Measurements from ENCODE around the gene RAD51B.

Gene RAD51B

DNA sequence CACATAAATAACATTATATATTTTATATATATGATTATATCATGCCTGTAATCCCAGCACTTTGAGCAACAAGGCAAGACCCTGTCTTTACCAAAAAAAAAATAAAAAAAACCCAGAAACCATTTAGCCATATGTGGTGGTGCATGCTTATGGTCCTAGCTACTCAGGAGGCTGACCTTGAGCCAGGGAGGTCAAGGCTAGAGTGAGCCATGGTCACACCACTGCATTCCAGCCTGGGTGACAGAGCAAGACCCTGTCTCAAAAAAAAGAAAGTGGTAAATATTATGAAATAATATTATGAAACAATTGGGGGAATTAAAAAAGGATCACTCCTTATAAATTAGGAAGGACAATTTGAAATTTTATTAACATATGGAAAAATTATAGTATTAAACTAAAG is 16.0 kb downstream of the RAD51B start:
- no peak for DNase-seq

DNA sequence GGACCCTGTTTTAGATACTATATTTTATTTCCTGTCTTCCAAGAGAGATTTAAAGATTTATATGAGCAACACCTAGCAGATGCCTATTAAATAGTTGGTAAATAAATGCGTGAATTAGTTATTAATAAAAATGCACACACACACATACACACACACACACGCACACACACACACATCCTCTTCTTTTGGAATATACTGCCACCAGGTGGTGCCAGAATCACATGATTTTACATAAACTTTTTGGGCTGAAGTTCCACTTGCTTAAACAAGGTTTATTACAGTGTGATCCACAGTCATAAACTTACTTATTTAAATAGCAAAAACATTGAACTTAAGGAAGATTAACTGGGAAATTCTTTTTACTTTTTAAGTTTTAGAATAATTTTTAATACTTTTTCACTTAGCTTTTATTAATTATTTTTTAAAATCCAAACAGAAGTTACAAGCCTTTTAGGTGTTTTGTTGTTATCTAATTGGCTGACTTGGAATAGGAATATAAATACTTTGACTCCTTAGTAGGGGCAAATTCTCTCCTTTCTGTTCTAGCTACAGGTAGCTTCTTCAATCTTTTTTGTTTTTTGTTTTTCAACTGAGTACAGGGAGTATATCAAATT is 17.5 kb downstream of the RAD51B start:
- peak; percentile 63 to 79 for DNase-seq

DNA sequence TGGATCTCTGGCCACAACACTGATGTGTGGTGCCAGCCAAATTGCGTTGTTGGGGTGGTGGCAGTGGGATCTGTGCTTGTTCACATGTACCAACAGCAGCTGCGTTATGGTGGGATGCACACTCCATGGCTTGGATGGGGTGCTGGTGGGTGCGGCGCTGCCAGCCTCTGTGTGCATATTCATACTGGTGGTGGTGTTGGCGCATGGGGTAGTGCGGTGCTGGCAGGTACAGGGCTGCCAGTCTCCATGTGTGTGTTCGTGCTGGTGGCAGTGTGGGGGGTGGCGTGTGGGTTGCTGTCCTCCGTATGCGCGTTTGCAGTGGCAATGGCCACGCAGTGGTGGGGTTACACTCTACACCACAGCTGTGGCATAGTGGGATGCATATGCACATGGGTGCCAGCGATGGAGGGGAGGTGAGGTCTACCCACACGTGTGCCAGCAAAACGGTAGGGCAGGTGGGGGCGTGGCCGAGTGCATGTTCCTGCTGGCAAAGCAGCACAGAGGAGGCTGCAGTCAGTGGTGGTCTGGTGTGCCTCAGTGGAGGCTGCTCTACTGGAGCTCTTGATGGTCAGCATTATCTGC is 26.5 kb downstream of the RAD51B start:
- no peak for DNase-seq

DNA sequence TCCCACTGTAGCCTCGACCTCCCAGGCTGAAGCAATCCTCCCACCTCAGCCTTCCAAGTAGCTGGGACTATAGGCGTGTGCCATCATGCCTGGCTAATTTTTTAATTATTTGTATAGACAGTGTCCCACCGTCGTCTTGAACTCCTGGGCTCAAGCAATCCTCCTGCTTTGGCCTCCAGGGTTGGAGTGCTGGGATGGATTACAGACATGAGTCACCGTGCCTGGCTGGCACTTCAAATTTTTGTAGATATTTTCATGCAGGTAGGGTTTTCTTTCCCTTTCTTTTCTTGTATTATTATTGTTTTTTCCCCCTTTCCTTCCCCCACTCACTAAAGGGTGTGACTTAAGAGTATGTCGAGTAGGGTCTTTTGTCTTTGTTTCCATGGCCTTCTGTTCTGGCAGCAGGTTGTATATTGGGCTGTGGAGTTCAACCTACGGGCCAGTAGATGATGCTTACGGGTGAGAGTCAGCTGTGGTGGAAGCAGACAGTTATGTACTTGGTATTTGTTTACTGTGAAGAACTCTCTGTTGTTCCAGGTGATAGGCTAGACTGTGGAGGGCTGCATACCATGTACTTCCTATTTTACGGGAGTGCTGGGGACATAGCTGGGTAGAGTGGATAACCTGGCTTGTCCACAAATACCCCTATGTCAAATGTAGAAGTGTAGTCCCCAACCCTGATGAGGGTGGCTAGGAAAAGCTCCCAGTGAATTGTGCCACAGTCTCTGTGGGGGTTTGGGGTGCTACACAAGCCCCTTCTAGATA is 30.7 kb downstream of the RAD51B start:
- DNase-seq: no peak

DNA sequence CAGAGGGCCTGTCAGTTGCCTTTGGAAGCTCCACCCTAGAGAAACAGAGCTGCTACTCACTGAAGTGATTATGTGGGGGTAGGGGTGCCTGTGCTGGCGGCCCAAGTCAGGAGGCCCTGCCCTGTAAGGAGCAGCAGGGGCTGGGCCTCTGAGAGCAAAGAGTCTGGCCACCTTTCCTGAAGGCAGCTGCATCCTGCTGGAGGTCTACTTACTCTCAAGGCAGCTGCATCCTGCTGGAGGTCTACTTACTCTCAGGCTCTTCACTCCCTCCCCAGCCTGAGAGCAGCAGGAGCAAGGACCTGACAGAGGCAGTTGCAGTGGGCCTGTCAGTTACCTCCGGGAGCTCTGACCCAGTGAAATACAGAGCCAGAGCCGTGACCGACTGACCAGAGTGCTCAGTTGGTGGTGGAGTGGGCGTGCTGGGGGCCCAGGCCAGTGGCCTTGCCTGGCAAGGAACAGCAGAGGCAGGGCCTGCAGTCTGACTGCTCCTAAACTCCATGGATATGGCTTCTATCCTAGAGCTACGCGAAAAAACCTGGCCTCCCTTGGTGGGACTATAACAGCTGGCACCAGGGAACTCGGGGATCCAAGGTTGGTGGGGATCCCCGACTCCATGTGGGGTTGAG is 32.3 kb downstream of the RAD51B start:
- peak; percentile 13 to 48 for DNase-seq

DNA sequence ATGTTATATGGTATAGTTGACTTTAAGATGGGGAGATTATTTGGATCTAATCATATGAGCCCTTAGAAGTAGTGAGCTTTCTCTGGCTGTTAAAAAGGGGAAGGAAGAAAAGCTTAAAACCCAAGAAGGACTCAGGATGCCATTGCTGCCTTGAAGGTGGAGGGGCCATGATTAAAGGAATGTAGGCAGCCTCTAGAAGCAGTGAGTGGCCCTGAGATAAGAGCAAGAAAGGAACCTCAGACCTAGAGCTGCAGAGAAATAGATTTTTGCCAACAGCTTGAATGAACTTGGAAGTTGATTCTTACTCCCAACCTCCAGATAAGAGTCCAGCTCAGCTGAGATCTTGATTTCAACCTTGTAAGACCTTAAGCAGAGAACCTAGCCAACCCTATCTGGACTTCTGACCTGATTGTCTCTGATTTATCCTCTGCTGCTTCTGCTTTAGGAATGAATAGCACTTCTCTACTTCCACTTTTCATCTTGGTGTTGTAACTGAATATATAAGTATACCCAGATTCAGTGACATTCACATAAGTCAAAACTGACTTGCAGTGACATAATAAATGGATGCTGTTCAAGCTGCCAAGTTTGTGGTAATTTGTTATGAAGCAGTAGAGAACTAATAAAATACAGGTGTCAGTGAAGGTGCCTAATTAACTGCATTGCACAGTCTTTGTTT is 33.5 kb downstream of the RAD51B start:
- DNase-seq: peak in 1 of 2 experiments; percentile 32

DNA sequence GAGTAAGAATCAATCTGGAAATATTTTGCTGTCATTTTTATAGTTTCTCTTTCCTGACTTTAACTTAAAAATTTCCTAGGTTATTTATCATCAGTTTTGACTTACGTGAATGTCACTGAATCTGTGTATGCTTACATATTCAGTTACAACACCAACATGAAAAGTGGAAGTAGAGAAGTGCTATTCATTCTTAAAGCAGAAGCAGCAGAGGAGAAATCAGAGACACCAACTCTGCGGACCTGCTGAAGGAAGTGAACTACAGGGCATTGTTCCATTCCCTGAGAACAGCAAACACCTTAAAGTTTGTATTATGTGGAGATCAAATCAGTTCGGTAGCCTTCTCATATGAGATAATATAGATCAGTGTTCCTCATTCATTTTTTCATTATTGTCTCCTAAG is 34.1 kb downstream of the RAD51B start:
- DNase-seq: peak in 1 of 2 experiments; percentile 19

DNA sequence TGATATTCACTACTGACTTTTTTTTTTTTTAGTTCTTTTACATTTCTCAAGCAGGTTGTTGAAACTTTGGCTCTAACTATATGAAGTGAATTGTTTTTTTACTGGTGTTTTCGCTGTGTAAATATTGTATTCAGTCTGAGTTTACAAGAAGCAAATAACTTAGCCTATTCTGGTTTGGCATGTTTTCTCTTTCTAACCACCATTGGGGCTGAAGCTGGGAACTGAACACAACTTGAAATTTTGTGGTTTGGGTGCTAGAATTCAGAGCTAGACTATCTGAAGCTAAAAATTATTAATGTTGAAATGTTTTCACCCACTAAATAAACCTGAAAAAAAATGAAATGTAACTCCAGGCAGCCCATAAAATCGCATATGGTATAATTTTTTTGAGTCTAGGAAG is 37.2 kb downstream of the RAD51B start:
- no peak for DNase-seq

DNA sequence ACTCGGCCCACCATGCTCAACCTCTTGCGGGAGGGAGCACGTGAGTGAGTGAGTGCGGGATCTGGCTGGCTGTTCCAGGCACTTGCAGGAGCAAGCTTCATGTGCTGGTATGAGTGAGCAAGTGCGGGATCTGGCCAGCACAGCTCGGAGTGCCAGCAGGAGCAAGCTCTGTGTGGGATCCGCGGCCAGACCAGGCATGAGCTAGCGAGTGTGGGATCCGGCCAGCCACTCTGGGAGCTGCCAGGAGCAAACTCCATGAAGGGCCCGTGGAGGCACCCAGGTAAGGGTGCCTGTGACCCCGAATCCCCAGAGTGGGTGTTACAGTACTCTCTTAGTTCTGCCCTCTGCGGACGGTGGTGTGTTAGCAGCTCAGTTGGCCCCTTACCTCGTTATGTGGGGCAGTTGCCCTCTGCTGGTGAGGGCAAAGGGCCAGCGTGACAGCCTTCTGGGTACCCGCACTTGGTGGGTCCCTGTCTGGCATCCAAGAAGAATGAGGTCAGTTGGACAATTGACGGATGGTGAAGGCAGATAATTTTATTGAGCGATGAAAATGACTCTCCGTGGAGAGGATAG is 38.3 kb downstream of the RAD51B start:
- no peak for DNase-seq

DNA sequence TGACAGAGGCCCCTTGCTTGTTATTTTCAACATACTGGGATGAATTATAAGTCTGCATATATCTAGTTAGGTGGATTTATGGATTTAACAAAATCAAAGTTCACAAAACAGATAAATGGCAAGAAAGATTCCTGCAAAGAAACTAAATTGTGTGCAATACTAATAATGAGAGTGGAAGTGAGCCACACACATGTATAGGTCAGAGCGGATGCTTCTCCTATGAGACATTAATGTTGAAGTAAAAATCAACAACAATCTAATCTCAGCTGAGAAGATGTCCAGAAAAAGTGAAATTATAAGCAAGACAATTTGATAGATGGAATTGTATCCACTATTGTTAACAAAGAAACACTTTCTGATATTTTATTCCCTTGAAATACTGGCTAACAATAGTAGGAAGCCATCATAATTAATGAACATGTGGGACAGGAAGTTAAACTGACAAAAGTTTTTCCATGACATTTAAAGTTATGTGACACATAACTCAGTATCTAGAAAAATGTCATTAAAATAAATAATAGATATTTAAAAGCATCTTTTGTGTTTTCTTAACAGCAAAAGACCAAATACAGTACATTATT is 39.7 kb downstream of the RAD51B start:
- DNase-seq: no peak

DNA sequence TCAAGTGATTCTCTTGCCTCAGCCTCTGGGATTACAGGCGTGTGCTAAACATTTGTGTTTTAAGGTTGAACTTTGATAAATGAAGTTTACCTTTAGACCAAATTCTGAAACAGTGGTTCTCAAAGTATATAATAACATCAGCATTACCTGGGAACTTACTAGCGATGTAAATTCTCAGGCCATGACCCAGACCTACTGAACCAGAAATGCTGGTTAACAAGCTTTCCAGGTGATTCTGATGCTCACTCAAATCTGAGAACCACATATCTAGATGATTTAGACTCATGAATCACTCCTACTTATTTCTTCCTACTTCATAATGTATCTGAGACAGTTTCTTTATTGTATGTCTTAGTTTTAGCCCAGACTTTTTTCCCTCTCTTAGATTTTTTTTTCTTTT is 43.6 kb downstream of the RAD51B start:
- no peak for DNase-seq

DNA sequence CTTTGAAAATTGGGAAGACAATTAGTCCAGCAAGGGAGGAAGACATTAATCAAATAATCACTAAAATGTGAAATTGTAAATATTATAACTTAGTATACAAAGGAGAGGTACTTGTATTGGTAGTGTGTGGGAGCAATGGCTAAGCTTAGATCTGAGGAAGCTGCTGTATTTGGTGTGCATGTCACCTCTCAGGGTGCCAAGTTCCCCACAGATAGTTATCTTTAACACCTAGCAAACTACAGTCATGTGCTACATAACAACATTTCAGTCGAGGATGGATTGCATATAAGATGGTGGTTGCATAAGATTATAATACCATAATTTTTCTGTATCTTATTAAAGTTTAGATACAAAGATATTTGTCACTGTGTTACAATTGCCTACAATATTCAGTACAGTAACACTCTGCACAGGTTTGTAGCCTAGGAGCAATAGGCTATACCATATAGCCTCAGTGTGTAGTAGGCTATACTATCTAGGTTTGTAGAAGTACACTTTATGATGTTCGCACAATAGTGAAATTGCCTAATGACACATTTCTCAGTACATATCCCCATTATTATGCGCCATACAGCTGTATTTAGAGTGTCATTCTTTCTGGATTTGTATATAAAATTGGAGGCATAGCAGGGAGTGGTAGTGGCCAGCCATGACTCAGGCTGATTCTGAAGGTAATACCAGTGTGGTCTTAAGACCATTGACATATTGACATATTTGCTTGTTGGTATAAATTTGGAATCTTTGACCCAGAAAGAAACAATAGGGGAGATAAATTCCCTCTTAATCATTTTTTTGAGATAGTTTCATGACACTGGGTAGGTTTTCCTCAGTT is 55.8 kb downstream of the RAD51B start:
- no peak for DNase-seq

DNA sequence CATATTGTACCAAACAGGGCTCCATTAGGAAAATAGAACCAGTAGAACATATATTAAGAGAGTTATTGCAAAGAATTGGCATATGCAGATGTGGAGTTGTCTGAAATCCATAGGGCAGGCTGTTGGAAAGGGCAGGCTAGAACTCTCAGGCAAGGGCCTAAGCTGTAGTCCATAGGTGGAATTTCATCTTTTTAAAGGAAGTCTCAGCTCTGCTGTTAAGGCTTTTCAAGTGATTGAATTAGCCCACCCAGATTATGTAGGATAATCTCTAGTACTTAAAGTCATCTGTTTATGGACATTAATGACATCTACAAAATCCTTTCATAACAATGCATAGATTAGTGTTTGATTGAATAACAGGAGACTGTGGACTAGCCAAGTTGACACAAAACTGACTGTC is 59.4 kb downstream of the RAD51B start:
- no peak for DNase-seq

DNA sequence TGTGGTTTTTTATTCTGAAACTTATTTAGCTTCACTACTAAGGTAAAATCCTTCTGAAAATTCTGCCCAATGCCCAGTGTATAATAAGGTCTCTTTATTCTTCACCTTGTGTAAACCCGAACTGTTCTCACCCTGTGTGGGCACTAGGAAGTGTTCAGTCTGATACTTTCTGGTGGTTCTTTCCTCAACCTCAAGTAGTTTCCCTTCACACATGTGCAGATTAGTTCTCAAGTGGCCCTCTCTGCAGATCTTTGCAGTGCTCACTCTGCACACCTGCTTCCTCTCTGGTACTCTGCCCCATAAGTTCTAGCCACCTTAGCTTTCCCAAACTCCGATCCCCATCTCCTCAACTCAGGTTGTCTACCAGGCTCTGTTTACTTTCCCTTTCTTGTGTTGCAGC is 61.6 kb downstream of the RAD51B start:
- DNase-seq: no peak

DNA sequence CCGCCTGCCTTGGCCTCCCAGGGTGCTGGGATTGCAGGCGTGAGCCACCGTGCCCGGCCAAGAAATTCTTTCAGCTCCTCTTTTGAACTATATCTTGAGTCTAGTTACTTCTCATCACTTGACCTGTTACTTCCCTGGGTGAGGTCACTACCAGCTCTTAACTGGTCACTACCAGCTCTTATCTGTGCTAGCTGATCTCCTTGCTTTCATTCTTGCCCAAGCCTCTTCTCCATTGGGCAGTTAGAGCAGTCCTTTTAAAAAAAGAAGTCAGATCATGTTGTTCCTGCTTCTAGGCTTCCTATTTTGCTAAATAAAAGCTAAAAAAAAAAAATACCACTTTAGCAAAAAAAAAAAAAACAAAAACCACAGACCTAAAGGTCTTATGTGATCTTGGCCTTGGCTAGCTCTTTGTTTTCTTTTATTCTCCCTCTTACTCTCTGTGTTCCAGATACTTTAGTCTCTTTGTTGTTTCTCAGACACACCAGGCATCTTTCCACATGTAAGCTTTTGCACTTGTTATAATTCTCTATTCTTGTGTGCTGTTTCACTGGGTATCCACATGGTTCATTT is 63.5 kb downstream of the RAD51B start:
- no peak for DNase-seq

DNA sequence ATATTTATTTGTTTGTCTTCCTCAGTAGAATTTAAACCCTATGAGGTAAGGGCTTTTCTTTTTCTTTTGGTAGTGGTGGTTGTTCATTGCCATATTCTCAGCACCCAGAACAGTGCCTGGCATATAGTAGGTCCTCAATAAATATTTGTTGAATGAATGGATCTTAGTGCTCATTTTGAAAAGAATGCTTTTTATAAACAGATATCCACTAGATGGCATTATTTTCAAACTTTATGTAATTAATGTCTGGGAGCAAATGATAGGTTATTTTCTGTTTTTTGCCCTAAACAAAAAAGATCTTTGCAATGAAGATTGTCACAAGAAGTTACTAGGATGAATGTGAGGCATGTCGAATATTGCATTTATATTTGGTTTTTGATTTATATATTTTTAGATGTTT is 64.1 kb downstream of the RAD51B start:
- peak; percentile 30 to 39 for DNase-seq

DNA sequence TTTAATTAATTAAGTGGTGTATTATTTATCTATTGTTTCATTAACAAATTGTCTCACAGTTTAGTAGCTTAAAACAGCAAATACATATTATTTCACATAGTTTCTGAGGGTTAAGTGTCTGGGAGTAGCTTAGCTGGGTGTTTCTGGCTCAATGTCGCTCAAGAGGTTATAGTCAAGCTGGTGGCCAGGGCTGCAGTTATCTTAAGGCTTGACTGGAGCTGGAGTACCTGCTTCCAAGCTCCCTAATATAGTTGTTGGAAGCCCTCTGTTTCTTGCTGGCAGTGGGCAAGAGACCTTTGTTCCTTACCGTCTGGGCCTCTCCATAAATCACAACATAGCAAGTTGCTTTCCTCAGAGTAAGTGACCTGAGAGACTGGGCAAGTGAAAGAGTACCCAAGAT is 66.6 kb downstream of the RAD51B start:
- DNase-seq: no peak

DNA sequence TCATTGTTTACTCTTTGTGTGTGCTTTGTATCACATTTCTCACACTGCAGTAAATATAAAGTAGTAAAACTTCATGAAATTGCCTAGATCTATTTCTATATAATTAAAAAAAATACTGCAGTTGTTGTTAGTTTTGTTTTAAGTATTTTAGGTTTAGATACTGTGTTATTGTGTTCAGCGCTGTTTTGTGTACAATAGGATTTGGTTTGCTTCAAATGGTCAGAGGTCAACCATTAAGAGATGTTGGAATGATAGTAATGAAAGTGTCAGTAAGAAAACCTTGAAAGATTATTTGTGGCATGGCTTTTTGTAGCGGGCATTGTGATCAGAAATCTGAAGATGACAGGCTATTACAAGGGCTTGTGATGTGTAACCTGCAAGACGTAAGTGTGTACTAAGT is 67.9 kb downstream of the RAD51B start:
- DNase-seq: no peak

DNA sequence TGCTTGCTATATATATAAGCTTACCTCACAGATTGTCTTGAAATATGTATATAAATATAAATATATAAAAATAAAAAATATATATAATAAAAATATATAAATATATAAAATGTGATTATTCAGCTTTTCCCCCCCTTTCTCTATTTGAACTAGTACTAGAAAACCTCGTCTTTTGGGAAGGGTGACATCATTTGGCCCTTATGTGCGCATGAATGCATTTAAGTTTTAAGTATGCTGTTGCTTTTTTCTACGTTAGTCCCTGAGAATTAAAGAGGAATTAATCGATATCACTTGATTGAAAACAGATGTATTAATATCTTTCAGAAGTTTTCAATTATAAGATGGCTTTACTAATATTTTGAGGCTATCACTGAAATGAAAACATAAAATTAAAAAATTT is 69.9 kb downstream of the RAD51B start:
- DNase-seq: no peak

DNA sequence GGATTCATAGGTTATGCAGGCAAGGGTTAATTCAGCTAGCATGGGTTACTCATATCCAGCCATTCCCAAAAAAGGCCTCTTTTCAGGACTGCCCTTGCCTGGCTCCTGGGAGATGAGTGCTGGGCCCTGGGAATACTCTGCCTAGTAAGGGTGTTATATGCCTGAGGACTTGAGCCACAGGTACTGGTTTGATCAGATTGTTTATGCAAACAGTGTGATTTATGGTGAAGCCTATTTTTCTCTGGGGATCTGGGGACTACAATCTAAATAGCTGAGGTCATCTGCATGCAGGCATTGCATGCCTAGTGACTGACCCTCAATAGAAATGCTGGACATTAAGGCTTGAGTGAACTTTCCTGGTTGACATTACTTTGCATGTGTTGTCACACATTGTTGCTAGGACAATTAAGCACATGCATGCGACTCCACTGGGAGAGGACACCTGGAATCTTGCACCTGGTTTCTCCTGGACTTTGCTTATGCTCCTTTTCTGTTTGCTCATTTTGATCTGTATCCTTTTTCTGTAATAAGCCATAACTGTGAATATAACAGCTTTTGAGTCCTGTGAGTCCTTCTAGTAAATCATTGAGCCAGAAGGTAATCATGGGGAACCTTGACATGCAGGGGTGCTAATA is 73.0 kb downstream of the RAD51B start:
- no peak for DNase-seq

DNA sequence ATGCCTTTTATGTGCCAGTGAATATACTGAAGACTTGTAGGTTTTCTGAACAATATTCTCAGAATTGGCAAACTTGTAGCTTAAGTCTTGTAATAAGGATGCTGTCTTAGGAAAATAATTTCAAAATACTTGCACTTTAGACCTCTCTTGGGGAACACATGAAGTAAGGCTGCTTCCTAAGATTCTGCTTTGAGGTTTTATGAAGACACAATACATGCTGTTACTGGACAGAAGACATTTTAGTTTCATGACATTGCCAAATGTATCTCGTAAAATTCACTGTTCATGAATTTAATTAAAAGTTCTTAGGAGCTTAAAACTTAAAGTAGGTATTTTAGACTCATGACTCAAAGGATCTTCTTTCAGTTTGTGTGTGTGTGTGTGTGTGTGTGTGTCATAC is 80.7 kb downstream of the RAD51B start:
- DNase-seq: no peak
